ENCODE data around the gene SLC6A18.

The SLC6A18 gene

GRCh38 chr5:1291611-1292080 is 66.5 kb downstream of the SLC6A18 start:
- no peak overlapping the region for H3K4me3 ChIP-seq (ENCODE audit: low read depth, low read length)

GRCh38 chr5:1292139-1292538 is 67.0 kb downstream of the SLC6A18 start:
- no peak overlapping the region for H3K4me3 ChIP-seq (ENCODE audit: low read depth, low read length)
- no peak for TF ChIP-seq CTCF (IDR thresholded peaks at IDR 0.05; ENCODE audit: borderline replicate concordance, insufficient read depth, low read depth, low read length)

More at GRCh38 chr5:1291611-1292080, 66.5 kb downstream of the SLC6A18 start:
- no peak for TF ChIP-seq CTCF (IDR thresholded peaks at IDR 0.05; ENCODE audit: borderline replicate concordance, insufficient read depth, low read depth, low read length)

- no peak for TF ChIP-seq CTCF (IDR thresholded peaks at IDR 0.05; ENCODE audit: borderline replicate concordance, insufficient read depth, low read depth, low read length)
- H3K4me3 ChIP-seq (ENCODE audit: low read depth, low read length), result no peak overlapping the region
Observed at GRCh38 chr5:1292846-1293415, 67.8 kb downstream of the SLC6A18 start.

- no peak overlapping the region for H3K4me3 ChIP-seq (ENCODE audit: low read depth, low read length)
- no peak for TF ChIP-seq CTCF (IDR thresholded peaks at IDR 0.05; ENCODE audit: borderline replicate concordance, insufficient read depth, low read depth, low read length)
Observed at GRCh38 chr5:1293416-1294205, 68.4 kb downstream of the SLC6A18 start.

GRCh38 chr5:1294206-1294834 is 69.1 kb downstream of the SLC6A18 start:
- TF ChIP-seq CTCF (IDR thresholded peaks at IDR 0.05; ENCODE audit: borderline replicate concordance, insufficient read depth, low read depth, low read length), result no peak
- no peak overlapping the region for H3K4me3 ChIP-seq (ENCODE audit: low read depth, low read length)

GRCh38 chr5:1294835-1295649 is 69.9 kb downstream of the SLC6A18 start, which contains the start of gene TERT:
TERT (minus strand) TSS chr5:1295068; CDS start chr5:1294989, 79 bp downstream.
- no peak for TF ChIP-seq CTCF (IDR thresholded peaks at IDR 0.05; ENCODE audit: borderline replicate concordance, insufficient read depth, low read depth, low read length)
- no peak within 1 kb of the TSS for H3K4me3 ChIP-seq (ENCODE audit: low read depth, low read length)

Data from GM12875 (cell line).